ENCODE results near the gene ACTL6B. TPM values are rescaled to one million over a fixed set of nuclear protein-coding genes. Genes with fewer than 3 reads are reported as not detected.

Gene ACTL6B
- total and polyA plus RNA-seq, 2 of the 8 experiments (the other 6 are each of a cell fraction or from before 2014, with no cell fraction given) = 2.1 to 4.5 TPM

DNA sequence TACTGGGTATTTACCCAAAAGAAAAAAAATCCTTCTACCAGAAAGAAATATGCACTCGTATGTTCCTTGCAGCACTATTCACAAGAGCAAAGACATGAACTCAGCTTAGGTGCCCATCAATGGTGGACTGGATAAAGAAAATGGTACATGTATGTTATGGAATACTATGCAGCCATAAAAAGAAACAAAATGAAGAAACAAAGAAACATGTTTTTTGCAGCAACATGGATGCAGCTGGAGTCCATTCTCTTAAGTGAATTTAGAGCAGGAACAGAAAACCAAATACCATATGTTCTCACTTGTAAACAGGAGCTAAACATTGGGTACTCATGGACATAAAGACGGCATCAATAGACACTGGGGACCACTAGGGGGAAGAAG, 11.8 kb upstream of the ACTL6B start:
- Histone ChIP-seq H3K36me3 (ENCODE audit: control insufficient read depth in 2 of 4, insufficient read depth in 4 of 4, low read length in 3 of 4) (no peaks in the 10 kb centered on the region), H3K23ac (ENCODE audit: insufficient read length) (no peak overlapping the region), H3K18ac (ENCODE audit: extremely low read depth, low read length) (no peak overlapping the region), H3K79me1 (ENCODE audit: low read depth, low read length) (no peaks in the 10 kb centered on the region), H3K4me3 (ENCODE audit: extremely low read depth in 1 of 4, insufficient read depth in 2 of 4, low read depth in 3 of 4, low read length in 4 of 4) (no peak overlapping the region), H2AK5ac (ENCODE audit: low read depth, low read length) (no peak overlapping the region), H4K5ac (ENCODE audit: insufficient read length, low read depth, low read length) (no peak overlapping the region), H4K8ac (ENCODE audit: extremely low read depth, insufficient read depth, low read length) (no peak overlapping the region), H2BK20ac (ENCODE audit: low read length) (no peak overlapping the region), H3K4ac (replicated peaks; ENCODE audit: insufficient read length, low read depth, low read length) (no peak overlapping the region), H2BK15ac (ENCODE audit: low read length) (no peak overlapping the region), H2AFZ (ENCODE audit: low read length) (no peak overlapping the region), H2BK120ac (replicated peaks; ENCODE audit: low read depth, low read length) (no peak overlapping the region), H3K27me3 (replicated peaks in 1 of 4; ENCODE audit: control insufficient read depth in 3 of 4, extremely low read depth in 1 of 4, insufficient read depth in 3 of 4, low read length in 3 of 4) (peaks cover 0 to 8% (median 6%) of the 10 kb centered on the region in 4 experiments; a peak in 4 of 7 replicates), H2BK12ac (ENCODE audit: low read depth, low read length) (no peak overlapping the region), H3K79me2 (ENCODE audit: control insufficient read depth in 1 of 2, insufficient read depth in 2 of 2, low read length in 2 of 2) (no peaks in the 10 kb centered on the region), H2BK5ac (ENCODE audit: low read depth, low read length) (no peak overlapping the region), H3K9me3 (ENCODE audit: insufficient read depth in 2 of 2, low read depth in 1 of 2, low read length in 1 of 2) (no peaks in the 10 kb centered on the region), H4K20me1 (replicated peaks in 1 of 2; ENCODE audit: control insufficient read depth in 1 of 2, insufficient read depth in 2 of 2, low read length in 2 of 2) (no peaks in the 10 kb centered on the region), H3K23me2 (ENCODE audit: low read depth, low read length) (0 out of 2 replicates have a peak, but pooled peaks cover 2% of the 10 kb centered on the region), H3K4me2 (ENCODE audit: insufficient read depth in 1 of 2, low read depth in 2 of 2, low read length in 2 of 2) (no peak overlapping the region), H3K4me1 (replicated peaks in 1 of 4; ENCODE audit: control insufficient read depth in 3 of 4, insufficient read depth in 4 of 4, low read length in 3 of 4) (no peaks in the 10 kb centered on the region), H3K9ac (replicated peaks in 1 of 4; ENCODE audit: extremely low read depth in 1 of 4, low read depth in 3 of 4, low read length in 3 of 4) (no peak overlapping the region), H3K27ac (ENCODE audit: low read depth, low read length) (no peak overlapping the region), H3K14ac (ENCODE audit: insufficient read length) (no peak overlapping the region), H3K56ac (replicated peaks; ENCODE audit: insufficient read length, low read depth, low read length) (no peak overlapping the region), H4K91ac (replicated peaks; ENCODE audit: insufficient read length, low read length) (no peak overlapping the region)
- FAIRE-seq (no peak), DNase-seq (ENCODE audit: low read depth in 1 of 2, low spot score in 2 of 2) (no peak)
- no peak for TF ChIP-seq RBBP5 (IDR thresholded peaks at IDR 0.05; ENCODE audit: borderline replicate concordance, low read depth, low read length)
- ChIA-PET POLR2A (ENCODE audit: partially characterized antibody) (interaction anchor here (0.8 to 1.4 kb wide), 3 partner anchors 13 to 82 kb away, joined by 3 to 4 read pairs (median 3); partner anchors contain the start of genes FBXO24 and LRCH4), CTCF (ENCODE audit: partially characterized antibody) (interaction anchor here (0.6 to 6.2 kb wide), 9 partner anchors 29 to 184 kb away, joined by 3 to 28 read pairs (median 3); no protein-coding TSS in a partner anchor)
- WGBS, 2 experiments (ENCODE audit: extremely low coverage in 1 of 2, insufficient coverage in 1 of 2, insufficient read length in 1 of 2, insufficient replicate concordance in 2 of 2, low coverage in 1 of 2, low lambda C conversion rate in 2 of 2, missing lambda C conversion rate in 1 of 2) = 86% methylated on average over 2 of the region's 2 CpGs; no CpG with 5 or more reads in 1 of the 2 experiments

Data from H1 (cell line).